K562 (cell line): ENCODE data around the gene PLEKHM2. TPM values are rescaled to one million over a fixed set of nuclear protein-coding genes. Genes with fewer than 3 reads are reported as not detected.

ENCODE experiments used
- ATAC-seq: fragments of 200-7000 bp; cut with Tn5 transposase; 3 replicates; pipeline ENCODE4 v1.9.1; 2020; ENCODE audit warnings: moderate library complexity
- BruUV-seq: library from RNA; stranded (reverse); fragments of 400-500 nt; replicated peaks from 2 replicates; lab custom pipeline; 2021; lab: Mats Ljungman, UMichigan
- CTCF ChIA-PET: fragments of 300-600 bp; formaldehyde crosslinking; extraction: SDS; loops from one replicate; lab custom pipeline; 2021; ENCODE audit warnings: low intra/inter-chr PET ratio; lab: Yijun Ruan, JAX
- POLR2A ChIA-PET: fragments of 300-600, 350-650 bp; sonication (Branson Sonifier 250); formaldehyde crosslinking; extraction: SDS; loops from one replicate; lab custom pipeline; 2021; ENCODE audit warnings: antibody characterized with exemption, inconsistent platforms; lab: Yijun Ruan, JAX
- DNase-seq, 4 experiments: peaks; one replicate each; pipeline versions ENCODE4 v3.0.0 to v3.0.0-alpha.2; 2011 to 2018; ENCODE audit warnings: low spot score in 3 of 4, mixed read lengths in 3 of 4; ENCODE audit errors: extremely low read depth in 1 of 4
- FAIRE-seq: peaks from 2 replicates; lab custom pipeline; 2011; peaks lifted over from hg19 to GRCh38; lab: Jason Lieb, UNC
- H2AFZ ChIP-seq: 2 replicates; pipeline ENCODE4 v1.6.0; 2011; ENCODE audit warnings: low read depth, low read length, control low read depth, inconsistent platforms
- H3K27ac ChIP-seq: fragments of 200-600 bp; 3 replicates; pipeline ENCODE4 v1.8.0; 2011; ENCODE audit warnings: low read depth, mild to moderate bottlenecking, control low read depth, inconsistent platforms, low read length, moderate library complexity, mixed read lengths; ENCODE audit errors: extremely low read depth
- H3K27me3 ChIP-seq, 2 experiments: fragments of 300-600 bp in 1 of 2; 2 replicates in 1 of 2; 3 replicates in 1 of 2; pipeline versions ENCODE4 v1.6.0 to v1.8.0; 2011; ENCODE audit warnings: inconsistent platforms in 2 of 2, low read length in 2 of 2, mild to moderate bottlenecking in 1 of 2, mixed read lengths in 1 of 2, moderate library complexity in 1 of 2; ENCODE audit not compliant: control insufficient read depth in 2 of 2, insufficient read depth in 2 of 2
- H3K36me3 ChIP-seq: fragments of 300-600 bp; 3 replicates; pipeline ENCODE4 v1.8.0; 2011; ENCODE audit warnings: mild to moderate bottlenecking, low read length, inconsistent platforms; ENCODE audit not compliant: control insufficient read depth, insufficient read depth
- H3K4me1 ChIP-seq, 2 experiments: fragments of 200-600 bp in 1 of 2; replicated peaks in 1 of 2; 2 replicates in 1 of 2; 3 replicates in 1 of 2; pipeline versions ENCODE4 v1.5.1 to v1.8.0; 2011; ENCODE audit warnings: inconsistent platforms in 2 of 2, low read length in 2 of 2, mild to moderate bottlenecking in 1 of 2, mixed read lengths in 1 of 2, moderate library complexity in 1 of 2; ENCODE audit not compliant: control insufficient read depth in 2 of 2, insufficient read depth in 2 of 2
- H3K4me2 ChIP-seq: 2 replicates; pipeline ENCODE4 v1.6.1; 2011; ENCODE audit warnings: low read length, control low read depth, inconsistent platforms, mixed read lengths; ENCODE audit not compliant: insufficient read depth
- H3K4me3 ChIP-seq: fragments of 200-600 bp; sonication (generic), shearing (Covaris generic); 2 replicates; pipeline ENCODE4 v1.5.1; 2016; ENCODE audit warnings: control low read depth, inconsistent platforms
- H3K79me2 ChIP-seq: fragments of 200-600 bp; 3 replicates; pipeline ENCODE4 v1.8.0; 2011; ENCODE audit warnings: low read length, inconsistent platforms; ENCODE audit not compliant: control insufficient read depth, insufficient read depth
- H3K9ac ChIP-seq, 2 experiments: 2 replicates each; pipeline versions ENCODE4 v1.6.0 to v1.6.1; 2011; ENCODE audit warnings: low read depth in 2 of 2, low read length in 2 of 2, control low read depth in 1 of 2, inconsistent platforms in 1 of 2, mild to moderate bottlenecking in 1 of 2, mixed read lengths in 1 of 2; ENCODE audit not compliant: insufficient read depth in 1 of 2
- H3K9me1 ChIP-seq: one replicate; pipeline ENCODE4 v1.6.0; 2011; ENCODE audit warnings: inconsistent platforms, mild to moderate bottlenecking, low read length, moderate library complexity; ENCODE audit not compliant: control insufficient read depth, insufficient read depth
- H3K9me3 ChIP-seq: replicated peaks from 2 replicates; pipeline ENCODE4 v1.5.1; 2011; ENCODE audit warnings: low read depth, low read length, inconsistent platforms; ENCODE audit not compliant: control insufficient read depth, insufficient read depth
- H4K20me1 ChIP-seq: replicated peaks from 2 replicates; pipeline ENCODE4 v1.6.1; 2011; ENCODE audit warnings: low read length, inconsistent platforms, mixed read lengths; ENCODE audit not compliant: control insufficient read depth, insufficient read depth
- ASH1L ChIP-seq: fragments of 450-650 bp; IDR thresholded peaks from 2 replicates; pipeline ENCODE4 v1.6.1; 2018; ENCODE audit warnings: borderline replicate concordance, mild to moderate bottlenecking, low read depth; ENCODE audit not compliant: partially characterized antibody
- ATF6 ChIP-seq: sonication (generic); formaldehyde crosslinking; IDR thresholded peaks from 2 replicates; pipeline ENCODE4 v1.4.0; 2020; ENCODE audit warnings: mild to moderate bottlenecking, missing genetic modification reagents
- CBX3 ChIP-seq, 2 experiments: IDR thresholded peaks; 1 replicate in 1 of 2; 2 replicates in 1 of 2; pipeline ENCODE4 v1.6.1; 2012; ENCODE audit warnings: inconsistent platforms in 2 of 2, low read length in 2 of 2, borderline replicate concordance in 1 of 2, control low read depth in 1 of 2
- IRF2 ChIP-seq: sonication (generic); formaldehyde crosslinking; IDR thresholded peaks from 2 replicates; pipeline ENCODE4 v1.8.1; 2022; ENCODE audit warnings: mild to moderate bottlenecking, missing genetic modification reagents
- POLR2AphosphoS2 ChIP-seq: IDR thresholded peaks from 2 replicates; pipeline ENCODE4 v1.6.1; 2012; ENCODE audit warnings: low read length, improper control_type of control experiment
- POLR2H ChIP-seq: IDR thresholded peaks from 2 replicates; pipeline ENCODE4 v1.6.1; 2016; ENCODE audit warnings: missing genetic modification characterization, low read depth, mild to moderate bottlenecking, control low read depth, missing compliant biosample characterization, moderate library complexity
- RBM15 ChIP-seq: fragments of 200-400 bp; formaldehyde crosslinking; IDR thresholded peaks from 2 replicates; pipeline ENCODE4 v1.6.1; 2018; ENCODE audit warnings: mild to moderate bottlenecking, low read length, moderate library complexity; ENCODE audit not compliant: insufficient read depth
- SMAD2 ChIP-seq: fragments of 150-350 bp; IDR thresholded peaks from 2 replicates; pipeline ENCODE4 v1.6.1; 2014; ENCODE audit warnings: low read depth, mild to moderate bottlenecking, low read length
- SREBF2 ChIP-seq: sonication (generic); formaldehyde crosslinking; IDR thresholded peaks from 2 replicates; pipeline ENCODE4 v1.4.0; 2020; ENCODE audit warnings: mild to moderate bottlenecking, missing genetic modification reagents
- TAF1 ChIP-seq: IDR thresholded peaks from 2 replicates; pipeline ENCODE4 v1.6.1; 2011; ENCODE audit warnings: mild to moderate bottlenecking, low read length, moderate library complexity; ENCODE audit not compliant: insufficient read depth, control insufficient read depth, severe bottlenecking; ENCODE audit errors: extremely low read depth
- TRIM25 ChIP-seq: fragments of 450-650 bp; IDR thresholded peaks from 2 replicates; pipeline ENCODE4 v1.7.0; 2016; ENCODE audit warnings: borderline replicate concordance
- ZKSCAN3 ChIP-seq: fragments of 250-450 bp; sonication (Bioruptor Pico); IDR thresholded peaks from 2 replicates; pipeline ENCODE4 v1.4.0; 2020
- ZNF76 ChIP-seq: fragments of 250-450 bp; sonication (Bioruptor Pico); IDR thresholded peaks from 2 replicates; pipeline ENCODE4 v1.4.0; 2020; ENCODE audit warnings: mild to moderate bottlenecking, moderate library complexity, borderline replicate concordance
- WGBS: fragments of 100-300 bp; shearing (Covaris generic); methylation state at CpG from one replicate; pipeline ENCODE4 v1.1.6; 2016; ENCODE audit warnings: low coverage, mixed read lengths; ENCODE audit not compliant: insufficient coverage; ENCODE audit errors: missing lambda C conversion rate; 5-methylcytosine and 5-hydroxymethylcytosine counted together
- in situ Hi-C: fragments of 300-500 bp; cut with MboI; formaldehyde crosslinking; loops from 4 replicates; pipeline ENCODE4 v1.15.0; 2018; ENCODE audit warnings: inconsistent platforms, mixed read lengths
- intact Hi-C: fragments of 100-400 bp; cut with micrococcal nuclease; formaldehyde crosslinking; loops from 2 replicates; pipeline ENCODE4 v1.14.2; 2022
- polyA plus RNA-seq, 8 experiments: library from polyadenylated mRNA; depleted of rRNA in 4 of 8; stranded (reverse) in 5 of 8; unstranded in 3 of 8; fragments of >200 nt; fragmentation: Nextera tagmentation in 2 of 8; fragmentation: Illumina TruSeq in 1 of 8; extraction: Ambion mirVana in 2 of 8; extraction: Trizol in 1 of 8; gene quantifications; 2 replicates each; pipeline versions ENCODE4 v1.2.1 to v1.2.3, GENCODE V29; 2011 to 2014; ENCODE audit warnings: inconsistent platforms in 1 of 8, missing spikeins in 1 of 8
- total RNA-seq, 7 experiments: library from RNA; depleted of rRNA in 6 of 7; stranded (reverse); fragments of >200 nt in 6 of 7; fragmentation: Illumina TruSeq in 2 of 7; extraction: Trizol in 2 of 7; gene quantifications; 2 replicates each; pipeline versions ENCODE4 v1.2.1 to v1.2.3, GENCODE V29; 2011 to 2021; ENCODE audit warnings: low replicate concordance in 1 of 7
- TF ChIP-seq, protein P1 (sequence below): sonication (generic); formaldehyde crosslinking; IDR thresholded peaks from 2 replicates; pipeline ENCODE4 v1.8.0; 2023; ENCODE audit warnings: mild to moderate bottlenecking, missing genetic modification reagents
- TF ChIP-seq, protein P2 (sequence below): fragments of 150-350 bp; conservative IDR thresholded peaks from 2 replicates; pipeline ENCODE4 v1.6.1; 2014; ENCODE audit warnings: low read length

The PLEKHM2 gene
- total and polyA plus RNA-seq, 9 of the 15 experiments (the other 6 are each of a cell fraction or from before 2014, with no cell fraction given), result 0.27 to 63.7 (median 33.2) TPM

DNA sequence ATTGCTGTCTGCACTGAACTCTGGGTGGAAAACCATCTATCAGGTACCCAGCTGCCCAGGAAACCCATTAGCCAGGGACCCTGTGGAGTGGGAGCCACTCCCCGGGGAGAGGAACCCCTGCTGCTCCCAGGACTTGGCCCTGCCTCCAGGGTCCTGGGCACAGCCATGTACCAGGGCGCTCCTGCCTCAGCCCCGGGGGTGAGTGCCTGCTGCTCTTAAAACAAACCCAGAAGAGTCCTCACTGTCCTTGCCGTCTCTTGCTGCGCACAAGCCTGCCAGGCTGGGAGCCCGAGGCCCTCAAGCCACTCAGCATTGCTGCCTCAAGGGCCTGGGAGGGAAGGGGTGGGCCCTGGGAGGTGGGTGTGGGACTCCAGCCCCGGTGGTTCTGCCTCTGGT lies 48.6 kb downstream of the PLEKHM2 start:
- BruUV-seq, result no TSS peak
- H3K36me3 ChIP-seq, result peaks cover 67% of the 10 kb centered on the region; the same call in 2 of the 3 replicates
- ATAC-seq, result no peak
- no peak overlapping the region for H3K4me3 ChIP-seq
- no peak overlapping the region for H3K27ac ChIP-seq
- H3K4me2 ChIP-seq, result no peak overlapping the region
- H3K4me1 ChIP-seq, result peaks cover 0 to 56% of the 10 kb centered on the region in 2 experiments; a peak in 2 of 5 replicates
- H3K27me3 ChIP-seq, result no peaks in the 10 kb centered on the region
- no peak for FAIRE-seq
- no peaks in the 10 kb centered on the region for H4K20me1 ChIP-seq
- ChIA-PET POLR2A (interaction anchor here (0.6 to 1.3 kb wide), 4 partner anchors 10 to 54 kb away, joined by 3 to 6 read pairs (median 4); no protein-coding TSS in a partner anchor), CTCF (no interaction called here)
- no peak overlapping the region for H3K9ac ChIP-seq
- H3K9me1 ChIP-seq, result no peaks in the 10 kb centered on the region
- H3K79me2 ChIP-seq, result no peaks in the 10 kb centered on the region
- 92% methylated on average over 7 of the region's 7 CpGs for WGBS
- no peaks in the 10 kb centered on the region for H3K9me3 ChIP-seq
- H2AFZ ChIP-seq, result no peak overlapping the region
- in situ Hi-C loops, result no loop called here
- TF ChIP-seq ZNF76 (CRISPR knock-in tag) (no peak), RBM15 (no peak), ZKSCAN3 (CRISPR knock-in tag) (no peak), SMAD2 (no peak), POLR2H (tag) (no peak), IRF2 (no peak), ATF6 (CRISPR knock-in tag) (no peak), ASH1L (no peak), CBX3 (IDR thresholded peaks at IDR 0.05; ENCODE audit: borderline replicate concordance in 1 of 2, low read length in 2 of 2) (no peak), POLR2AphosphoS2 (no peak), TRIM25 (no peak), SREBF2 (CRISPR knock-in tag) (no peak), TAF1 (no peak)
- TF ChIP-seq, protein P1, sequence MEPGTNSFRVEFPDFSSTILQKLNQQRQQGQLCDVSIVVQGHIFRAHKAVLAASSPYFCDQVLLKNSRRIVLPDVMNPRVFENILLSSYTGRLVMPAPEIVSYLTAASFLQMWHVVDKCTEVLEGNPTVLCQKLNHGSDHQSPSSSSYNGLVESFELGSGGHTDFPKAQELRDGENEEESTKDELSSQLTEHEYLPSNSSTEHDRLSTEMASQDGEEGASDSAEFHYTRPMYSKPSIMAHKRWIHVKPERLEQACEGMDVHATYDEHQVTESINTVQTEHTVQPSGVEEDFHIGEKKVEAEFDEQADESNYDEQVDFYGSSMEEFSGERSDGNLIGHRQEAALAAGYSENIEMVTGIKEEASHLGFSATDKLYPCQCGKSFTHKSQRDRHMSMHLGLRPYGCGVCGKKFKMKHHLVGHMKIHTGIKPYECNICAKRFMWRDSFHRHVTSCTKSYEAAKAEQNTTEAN (CRISPR knock-in tag), result no peak
- TF ChIP-seq, protein P2, sequence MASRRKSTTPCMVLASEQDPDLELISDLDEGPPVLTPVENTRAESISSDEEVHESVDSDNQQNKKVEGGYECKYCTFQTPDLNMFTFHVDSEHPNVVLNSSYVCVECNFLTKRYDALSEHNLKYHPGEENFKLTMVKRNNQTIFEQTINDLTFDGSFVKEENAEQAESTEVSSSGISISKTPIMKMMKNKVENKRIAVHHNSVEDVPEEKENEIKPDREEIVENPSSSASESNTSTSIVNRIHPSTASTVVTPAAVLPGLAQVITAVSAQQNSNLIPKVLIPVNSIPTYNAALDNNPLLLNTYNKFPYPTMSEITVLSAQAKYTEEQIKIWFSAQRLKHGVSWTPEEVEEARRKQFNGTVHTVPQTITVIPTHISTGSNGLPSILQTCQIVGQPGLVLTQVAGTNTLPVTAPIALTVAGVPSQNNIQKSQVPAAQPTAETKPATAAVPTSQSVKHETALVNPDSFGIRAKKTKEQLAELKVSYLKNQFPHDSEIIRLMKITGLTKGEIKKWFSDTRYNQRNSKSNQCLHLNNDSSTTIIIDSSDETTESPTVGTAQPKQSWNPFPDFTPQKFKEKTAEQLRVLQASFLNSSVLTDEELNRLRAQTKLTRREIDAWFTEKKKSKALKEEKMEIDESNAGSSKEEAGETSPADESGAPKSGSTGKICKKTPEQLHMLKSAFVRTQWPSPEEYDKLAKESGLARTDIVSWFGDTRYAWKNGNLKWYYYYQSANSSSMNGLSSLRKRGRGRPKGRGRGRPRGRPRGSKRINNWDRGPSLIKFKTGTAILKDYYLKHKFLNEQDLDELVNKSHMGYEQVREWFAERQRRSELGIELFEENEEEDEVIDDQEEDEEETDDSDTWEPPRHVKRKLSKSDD, result no peak
- intact Hi-C loops, result no loop called here
- DNase-seq, result no peak
